IMR-90 (cell line): ENCODE data around the gene ST3GAL4. TPM values are rescaled to one million over a fixed set of nuclear protein-coding genes. Genes with fewer than 3 reads are reported as not detected.

Source experiments
- ATAC-seq: fragments of 200-7000 bp; cut with Tn5 transposase; 2 replicates; pipeline ENCODE4 v1.9.1; 2020; ENCODE audit warnings: low read depth, mild to moderate bottlenecking, moderate library complexity
- BruUV-seq: library from RNA; stranded (reverse); fragments of 400-500 nt; replicated peaks from 2 replicates; lab custom pipeline; 2021; lab: Mats Ljungman, UMichigan
- CTCF ChIA-PET: fragments of 300-600 bp; formaldehyde crosslinking; extraction: SDS; loops from one replicate; lab custom pipeline; 2021; ENCODE audit warnings: antibody characterized with exemption; lab: Yijun Ruan, JAX
- POLR2A ChIA-PET: fragments of 300-600 bp; sonication (Branson Sonifier 250); formaldehyde crosslinking; loops from one replicate; lab custom pipeline; 2022; ENCODE audit warnings: antibody characterized with exemption; ENCODE audit not compliant: unreplicated experiment; lab: Charles Lee
- DNase-seq: peaks from one replicate; pipeline ENCODE4 v3.0.0; 2013
- H2AFZ ChIP-seq: replicated peaks from 2 replicates; pipeline ENCODE3; 2013; ENCODE audit warnings: low read length, mild to moderate bottlenecking; ENCODE audit not compliant: poor library complexity
- H2AK5ac ChIP-seq: 2 replicates; pipeline ENCODE4 v1.6.1; 2013; ENCODE audit warnings: low read depth, low read length, inconsistent platforms
- H2AK9ac ChIP-seq: replicated peaks from 2 replicates; pipeline ENCODE3; 2013; ENCODE audit warnings: mild to moderate bottlenecking, low read depth, low read length, moderate library complexity; ENCODE audit not compliant: poor library complexity
- H2BK120ac ChIP-seq: 2 replicates; pipeline ENCODE4 v1.6.1; 2013; ENCODE audit warnings: low read depth, low read length, inconsistent platforms
- H2BK15ac ChIP-seq: 3 replicates; pipeline ENCODE4 v1.6.1; 2013; ENCODE audit warnings: low read depth, low read length, inconsistent platforms
- H2BK20ac ChIP-seq: 2 replicates; pipeline ENCODE4 v1.6.1; 2013; ENCODE audit warnings: low read depth, mild to moderate bottlenecking, inconsistent platforms, low read length, moderate library complexity
- H2BK5ac ChIP-seq: 2 replicates; pipeline ENCODE4 v1.6.1; 2013; ENCODE audit warnings: mild to moderate bottlenecking, low read depth, low read length, inconsistent platforms; ENCODE audit not compliant: poor library complexity, severe bottlenecking
- H3K14ac ChIP-seq: replicated peaks from 2 replicates; pipeline ENCODE4 v1.6.1; 2013; ENCODE audit warnings: low read depth, low read length, inconsistent platforms
- H3K18ac ChIP-seq: 2 replicates; pipeline ENCODE4 v1.6.1; 2013; ENCODE audit warnings: low read depth, low read length, control low read depth
- H3K23ac ChIP-seq: 2 replicates; pipeline ENCODE4 v1.6.1; 2013; ENCODE audit warnings: low read depth, low read length, inconsistent platforms
- H3K27ac ChIP-seq: 2 replicates; pipeline ENCODE4 v1.5.1; 2013; ENCODE audit warnings: mild to moderate bottlenecking, control low read depth, low read length; ENCODE audit not compliant: insufficient read depth
- H3K27me3 ChIP-seq: 2 replicates; pipeline ENCODE4 v1.6.1; 2013; ENCODE audit warnings: low read length; ENCODE audit not compliant: control insufficient read depth, insufficient read depth
- H3K36me3 ChIP-seq: 2 replicates; pipeline ENCODE4 v1.6.1; 2013; ENCODE audit warnings: low read length, mixed read lengths; ENCODE audit not compliant: control insufficient read depth, insufficient read depth
- H3K4ac ChIP-seq: 2 replicates; pipeline ENCODE4 v1.6.1; 2013; ENCODE audit warnings: low read depth, low read length, inconsistent platforms
- H3K4me1 ChIP-seq: 2 replicates; pipeline ENCODE4 v1.6.1; 2013; ENCODE audit warnings: low read length, mixed read lengths; ENCODE audit not compliant: control insufficient read depth, insufficient read depth
- H3K4me2 ChIP-seq: 2 replicates; pipeline ENCODE4 v1.6.1; 2013; ENCODE audit warnings: low read depth, mild to moderate bottlenecking, control low read depth, low read length, moderate library complexity
- H3K4me3 ChIP-seq: 2 replicates; pipeline ENCODE4 v1.5.1; 2013; ENCODE audit warnings: low read depth, mild to moderate bottlenecking, control low read depth, low read length, moderate library complexity; ENCODE audit not compliant: insufficient read depth
- H3K56ac ChIP-seq: 2 replicates; pipeline ENCODE4 v1.6.1; 2013; ENCODE audit warnings: low read length, inconsistent platforms; ENCODE audit not compliant: insufficient read depth; ENCODE audit errors: extremely low read depth
- H3K79me1 ChIP-seq, 2 experiments: 2 replicates each; pipeline ENCODE4 v1.6.1; 2013; ENCODE audit warnings: low read length in 2 of 2, inconsistent platforms in 1 of 2, low read depth in 1 of 2
- H3K9ac ChIP-seq: 2 replicates; pipeline ENCODE4 v1.6.1; 2013; ENCODE audit warnings: low read depth, low read length, control low read depth
- H3K9me1 ChIP-seq: 2 replicates; pipeline ENCODE4 v1.6.1; 2013; ENCODE audit warnings: low read length, inconsistent platforms; ENCODE audit not compliant: insufficient read depth
- H3K9me3 ChIP-seq: 2 replicates; pipeline ENCODE4 v1.6.1; 2013; ENCODE audit warnings: low read length; ENCODE audit not compliant: control insufficient read depth, insufficient read depth
- H4K20me1 ChIP-seq: 2 replicates; pipeline ENCODE4 v1.6.1; 2013; ENCODE audit warnings: low read length, inconsistent platforms; ENCODE audit not compliant: insufficient read depth
- H4K5ac ChIP-seq: 2 replicates; pipeline ENCODE4 v1.6.1; 2013; ENCODE audit warnings: mild to moderate bottlenecking, low read depth, low read length, control low read depth
- H4K8ac ChIP-seq, 2 experiments: 2 replicates each; pipeline ENCODE4 v1.6.1; 2013; ENCODE audit warnings: low read depth in 2 of 2, low read length in 2 of 2, control low read depth in 1 of 2, inconsistent platforms in 1 of 2
- H4K91ac ChIP-seq: 2 replicates; pipeline ENCODE4 v1.6.1; 2013; ENCODE audit warnings: low read depth, low read length, inconsistent platforms; ENCODE audit not compliant: insufficient read depth
- RFX5 ChIP-seq: IDR thresholded peaks from 2 replicates; pipeline ENCODE4 v1.8.0; 2012; ENCODE audit warnings: low read depth, mild to moderate bottlenecking, low read length, moderate library complexity
- whole genome bisulfite sequencing, 2 experiments: methylation state at CpG; one replicate each; pipeline versions ENCODE4 v1.1.5 to v1.1.7; 2013; ENCODE audit warnings: missing lambda C conversion rate in 2 of 2; ENCODE audit not compliant: insufficient read length in 1 of 2; ENCODE audit errors: extremely low coverage in 2 of 2; 5-methylcytosine and 5-hydroxymethylcytosine counted together
- dilution Hi-C: fragments of 300-500 bp; cut with HindIII; formaldehyde crosslinking; loops from one replicate; pipeline ENCODE4 v1.14.3; 2018; ENCODE audit warnings: low sequenced_read_pairs; ENCODE audit not compliant: unreplicated experiment
- in situ Hi-C: fragments of 300-500 bp; cut with MboI; formaldehyde crosslinking; loops from 3 replicates; pipeline ENCODE4 v1.14.3; 2019; ENCODE audit warnings: low sequenced_read_pairs, inconsistent platforms, mixed read lengths
- intact Hi-C: fragments of 100-400 bp; cut with micrococcal nuclease; formaldehyde crosslinking; loops from 2 replicates; pipeline ENCODE4 v1.10.0; 2022
- polyA plus RNA-seq, 3 experiments: library from polyadenylated mRNA; depleted of rRNA; stranded (reverse); fragments of >200 nt; gene quantifications; 2 replicates each; pipeline ENCODE4 v1.2.3, GENCODE V29; 2012; ENCODE audit warnings: low replicate concordance in 1 of 3
- total RNA-seq: library from RNA; depleted of rRNA; stranded (reverse); fragments of >200 nt; gene quantifications from 2 replicates; pipeline ENCODE4 v1.2.3, GENCODE V29; 2012

Gene ST3GAL4
- total and polyA plus RNA-seq, 2 of the 4 experiments (the other 2 are of a cell fraction), result 17.0 to 19.7 TPM

DNA sequence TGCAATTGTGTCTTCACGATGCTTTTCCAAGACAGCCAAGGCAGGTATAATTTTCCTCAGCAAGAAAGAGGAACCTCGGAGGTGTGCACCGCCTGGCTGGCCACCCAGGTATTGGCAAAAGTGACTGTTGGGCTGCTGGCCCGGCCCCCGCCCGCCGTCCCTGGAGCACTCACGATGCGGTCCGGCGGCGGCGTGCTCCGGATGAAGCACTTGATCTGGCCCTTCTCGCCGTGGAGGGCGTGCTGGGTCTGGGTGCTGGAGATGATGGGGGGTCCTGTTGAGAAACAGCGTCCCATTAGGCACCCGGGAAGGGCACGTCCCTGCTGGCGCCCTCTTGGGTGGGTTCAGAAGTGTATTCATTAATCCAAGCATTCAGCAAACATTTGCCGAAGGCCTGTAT, 84.8 kb downstream of the ST3GAL4 start:
- Histone ChIP-seq H4K20me1 (peaks cover 4% of the 10 kb centered on the region; the same call in 1 of the 2 replicates), H3K4me1 (no peaks in the 10 kb centered on the region), H3K56ac (no peak overlapping the region), H4K91ac (no peak overlapping the region), H2AK9ac (no peak overlapping the region), H3K4me3 (no peak overlapping the region), H2AK5ac (no peak overlapping the region), H2BK5ac (no peak overlapping the region), H2BK20ac (no peak overlapping the region), H3K9me1 (peaks cover 7% of the 10 kb centered on the region), H3K9ac (no peak overlapping the region), H2AFZ (no peak overlapping the region), H3K79me1 (no peaks in the 10 kb centered on the region), H3K4ac (no peak overlapping the region), H2BK120ac (no peak overlapping the region), H3K27me3 (no peaks in the 10 kb centered on the region; the same call in 1 of the 2 replicates), H3K23ac (no peak overlapping the region), H3K36me3 (no peaks in the 10 kb centered on the region), H4K8ac (no peak overlapping the region), H2BK15ac (no peak overlapping the region), H3K27ac (no peak overlapping the region), H3K4me2 (no peak overlapping the region), H3K9me3 (no peaks in the 10 kb centered on the region), H3K14ac (no peak overlapping the region), H3K18ac (no peak overlapping the region), H4K5ac (no peak overlapping the region)
- TF ChIP-seq RFX5, result no peak
- BruUV-seq, result no TSS peak
- ChIA-PET CTCF (interaction anchor here (0.6 to 1.8 kb wide), 4 partner anchors 8 to 1550 kb away, joined by 3 to 14 read pairs (median 7); no protein-coding TSS in a partner anchor), POLR2A (interaction anchor here (0.6 kb wide), 1 partner anchor 311 kb away, joined by 3 read pairs; no protein-coding TSS in a partner anchor)
- in situ Hi-C loops, result loop anchor here (25.0 kb wide), 2 partner anchors 547 to 1597 kb away; no protein-coding TSS in a partner anchor
- dilution Hi-C loops, result no loop called here
- WGBS, 2 experiments, result 65% methylated on average over 8 of the region's 22 CpGs; no CpG with 5 or more reads in 1 of the 2 experiments
- intact Hi-C loops, result loop anchor here (2.0 to 10.0 kb wide), 5 partner anchors 167 to 1717 kb away; no protein-coding TSS in a partner anchor
- DNase-seq, result no peak
- ATAC-seq, result no peak
